AG09309 (cell line): ENCODE data around the gene C19orf25.
"Not testable (repeated sequence)": the region's sequence is repeated elsewhere in the genome, so short reads cannot be mapped to it uniquely, and the experiment has no call there.

ENCODE experiments used
- DNase-seq: peaks from one replicate; pipeline ENCODE4 v3.0.0-alpha.2; 2010; ENCODE audit warnings: low read depth
- H3K4me3 ChIP-seq: 2 replicates; pipeline ENCODE4 v1.5.1; 2011; ENCODE audit warnings: mild to moderate bottlenecking, low read depth, low read length, moderate library complexity; ENCODE audit not compliant: control insufficient read depth
- CTCF ChIP-seq: IDR thresholded peaks from 2 replicates; pipeline ENCODE4 v1.5.1; 2011; ENCODE audit warnings: mild to moderate bottlenecking, low read depth, low read length, inconsistent platforms; ENCODE audit not compliant: insufficient read depth, control insufficient read depth; ENCODE audit errors: missing control alignments

Gene C19orf25

GRCh38 chr19:1446713-1447481 is 32.1 kb downstream of the C19orf25 start:
- TF ChIP-seq CTCF: no peak
- no peak overlapping the region for H3K4me3 ChIP-seq
- DNase-seq: no peak

- DNase-seq: no peak
- peak overlapping the region; percentile 26 for H3K4me3 ChIP-seq
- no peak for TF ChIP-seq CTCF
These were observed 32.9 kb downstream of the C19orf25 start for GRCh38 chr19:1445932-1446712.

- no peak overlapping the region; the same call in none of the 2 replicates for H3K4me3 ChIP-seq
- peak; percentile 60 for TF ChIP-seq CTCF
- DNase-seq: no peak
These were observed 33.7 kb downstream of the C19orf25 start for GRCh38 chr19:1445185-1445931.

- no peak for DNase-seq
- no peak for TF ChIP-seq CTCF
- no peak overlapping the region for H3K4me3 ChIP-seq
These were observed 37.2 kb downstream of the C19orf25 start for GRCh38 chr19:1441677-1442438.

- DNase-seq: no peak
- TF ChIP-seq CTCF: no peak
- H3K4me3 ChIP-seq: no peak overlapping the region
These were observed 38.0 kb downstream of the C19orf25 start for GRCh38 chr19:1441022-1441426.

- TF ChIP-seq CTCF: no peak
- H3K4me3 ChIP-seq: no peak overlapping the region
- DNase-seq: no peak
These were observed 38.6 kb downstream of the C19orf25 start for GRCh38 chr19:1440418-1440801.

- DNase-seq: not testable (repeated sequence)
- peak overlapping the region; percentile 92 for H3K4me3 ChIP-seq
These were observed 39.2 kb downstream of the C19orf25 start for GRCh38 chr19:1439525-1440417.
